Measurements from ENCODE around the gene SLC25A25.

- TF ChIP-seq PAX5 (IDR thresholded peaks at IDR 0.05; ENCODE audit: insufficient read depth, low read length, severe bottlenecking) (no peak), POLR2A (IDR thresholded peaks at IDR 0.05; ENCODE audit: low read depth, low read length) (no peak), POLR2AphosphoS5 (IDR thresholded peaks at IDR 0.05; ENCODE audit: low read depth, low read length) (no peak), TAF1 (IDR thresholded peaks at IDR 0.05; ENCODE audit: low read depth, low read length) (no peak), SPI1 (IDR thresholded peaks at IDR 0.05; ENCODE audit: low read depth, low read length) (no peak)
These were observed 22.2 kb upstream of the SLC25A25 start for GRCh38 chr9:128045831-128046230.

Data from GM12891 (cell line).